Endothelial cell of umbilical vein (primary cell): Measurements from ENCODE around the gene ADAM30. TPM values are rescaled to one million over a fixed set of nuclear protein-coding genes. Genes with fewer than 3 reads are reported as not detected.

Experiments used
- BruUV-seq: library from RNA; stranded (reverse); fragments of 400-500 nt; replicated peaks from 2 replicates; lab custom pipeline; 2021; lab: Mats Ljungman, UMichigan
- CTCF ChIA-PET: fragments of 300-600, 350-600 bp; sonication (Branson Sonifier 250); formaldehyde crosslinking; loops from one replicate; lab custom pipeline; 2021; ENCODE audit warnings: antibody characterized with exemption, inconsistent platforms; lab: Charles Lee
- POLR2A ChIA-PET: fragments of 300-600, 350-600 bp; sonication (Branson Sonifier 250); formaldehyde crosslinking; loops from one replicate; lab custom pipeline; 2021; ENCODE audit warnings: antibody characterized with exemption, inconsistent platforms; lab: Charles Lee
- DNase-seq: peaks from one replicate; pipeline ENCODE4 v3.0.0-alpha.2; 2011; ENCODE audit warnings: low read depth, low spot score
- FAIRE-seq: peaks from 2 replicates; lab custom pipeline; 2011; peaks lifted over from hg19 to GRCh38; lab: Jason Lieb, UNC
- H2AFZ ChIP-seq: 2 replicates; pipeline ENCODE4 v1.6.0; 2012; ENCODE audit warnings: low read depth, low read length, control low read depth, inconsistent platforms
- H3K27ac ChIP-seq: 2 replicates; pipeline ENCODE4 v1.5.1; 2011; ENCODE audit warnings: low read depth, mild to moderate bottlenecking, control low read depth, low read length, moderate library complexity; ENCODE audit not compliant: insufficient read depth
- H3K27me3 ChIP-seq, 2 experiments: 2 replicates each; pipeline versions ENCODE4 v1.6.0 to v1.6.1; 2011; ENCODE audit warnings: low read length in 2 of 2, mixed read lengths in 1 of 2; ENCODE audit not compliant: control insufficient read depth in 2 of 2, insufficient read depth in 2 of 2
- H3K36me3 ChIP-seq, 2 experiments: 2 replicates in 1 of 2; 3 replicates in 1 of 2; pipeline ENCODE4 v1.5.1; 2011; ENCODE audit warnings: low read length in 2 of 2, mild to moderate bottlenecking in 1 of 2, moderate library complexity in 1 of 2; ENCODE audit not compliant: control insufficient read depth in 2 of 2, insufficient read depth in 2 of 2; ENCODE audit errors: extremely low read depth in 1 of 2
- H3K4me1 ChIP-seq: 3 replicates; pipeline ENCODE4 v1.5.1; 2011; ENCODE audit warnings: mild to moderate bottlenecking, low read length; ENCODE audit not compliant: control insufficient read depth, insufficient read depth; ENCODE audit errors: extremely low read depth
- H3K4me2 ChIP-seq: 2 replicates; pipeline ENCODE4 v1.6.1; 2011; ENCODE audit warnings: low read length, control low read depth, mixed read lengths; ENCODE audit not compliant: insufficient read depth
- H3K4me3 ChIP-seq, 3 experiments: fragments of 200-600 bp in 1 of 3; sonication (generic), shearing (Covaris generic) in 1 of 3; replicated peaks in 1 of 3; 2 replicates each; pipeline ENCODE4 v1.5.1; 2011 to 2016; ENCODE audit warnings: control low read depth in 3 of 3, low read length in 3 of 3, mild to moderate bottlenecking in 2 of 3, inconsistent platforms in 1 of 3, low read depth in 1 of 3, moderate library complexity in 1 of 3; ENCODE audit not compliant: insufficient read depth in 1 of 3
- H3K79me2 ChIP-seq: 2 replicates; pipeline ENCODE4 v1.6.0; 2012; ENCODE audit warnings: low read length, inconsistent platforms; ENCODE audit not compliant: control insufficient read depth, insufficient read depth
- H3K9ac ChIP-seq: replicated peaks from 2 replicates; pipeline ENCODE3; 2011; ENCODE audit warnings: low read length, control low read depth; ENCODE audit not compliant: insufficient read depth; ENCODE audit errors: extremely low read depth
- H3K9me1 ChIP-seq: replicated peaks from 3 replicates; pipeline ENCODE4 v1.6.0; 2011; ENCODE audit warnings: mild to moderate bottlenecking, low read length; ENCODE audit not compliant: control insufficient read depth, insufficient read depth; ENCODE audit errors: extremely low read depth
- H3K9me3 ChIP-seq: replicated peaks from 2 replicates; pipeline ENCODE4 v1.5.1; 2012; ENCODE audit warnings: low read length, inconsistent platforms; ENCODE audit not compliant: control insufficient read depth, insufficient read depth
- H4K20me1 ChIP-seq: replicated peaks from 2 replicates; pipeline ENCODE3; 2011; ENCODE audit warnings: mild to moderate bottlenecking, low read length; ENCODE audit not compliant: control insufficient read depth, insufficient read depth; ENCODE audit errors: extremely low read depth
- CTCF ChIP-seq, 2 donors: IDR thresholded peaks; 1 replicate in 1 of 2; 2 replicates in 1 of 2; pipeline ENCODE4 v1.5.1; 2011; ENCODE audit warnings: low read length in 2 of 2, mild to moderate bottlenecking in 2 of 2, moderate library complexity in 2 of 2, control low read depth in 1 of 2, inconsistent platforms in 1 of 2, low read depth in 1 of 2; ENCODE audit not compliant: insufficient read depth in 1 of 2; ENCODE audit errors: extremely low read depth in 1 of 2
- EZH2 ChIP-seq: IDR thresholded peaks from 2 replicates; pipeline ENCODE4 v1.6.1; 2012; ENCODE audit warnings: borderline replicate concordance, low read depth, mild to moderate bottlenecking, moderate library complexity, low read length, inconsistent platforms; ENCODE audit not compliant: severe bottlenecking
- FOS ChIP-seq: IDR thresholded peaks from 2 replicates; pipeline ENCODE4 v1.6.1; 2011; ENCODE audit warnings: mild to moderate bottlenecking, low read length, moderate library complexity, borderline replicate concordance; ENCODE audit not compliant: insufficient read depth
- GATA2 ChIP-seq: IDR thresholded peaks from 2 replicates; pipeline ENCODE4 v1.7.0; 2011; ENCODE audit warnings: low read depth, mild to moderate bottlenecking, moderate library complexity, mixed read lengths, low read length; ENCODE audit not compliant: insufficient read length, insufficient read depth
- JUN ChIP-seq: IDR thresholded peaks from 2 replicates; pipeline ENCODE4 v1.6.1; 2011; ENCODE audit warnings: borderline replicate concordance, low read depth; ENCODE audit not compliant: insufficient read length, insufficient read depth
- MYC ChIP-seq: IDR thresholded peaks from one replicate; pipeline ENCODE4 v1.6.1; 2011; ENCODE audit warnings: mild to moderate bottlenecking, low read depth, low read length
- POLR2AphosphoS5 ChIP-seq: IDR thresholded peaks from 2 replicates; pipeline ENCODE4 v1.6.1; 2012; ENCODE audit warnings: low read depth, mild to moderate bottlenecking, control low read depth, low read length, moderate library complexity; ENCODE audit not compliant: insufficient read depth
- dilution Hi-C: fragments of 300-500 bp; cut with MboI; formaldehyde crosslinking; loops from one replicate; pipeline ENCODE4 v1.15.0; 2019; ENCODE audit warnings: low sequenced_read_pairs; ENCODE audit not compliant: extremely low pct_ligation_motif_present
- intact Hi-C: fragments of 100-400 bp; cut with micrococcal nuclease; formaldehyde crosslinking; loops from one replicate; pipeline ENCODE4 v1.10.0; 2022
- polyA plus RNA-seq, 4 experiments: library from polyadenylated mRNA; depleted of rRNA in 3 of 4; stranded (reverse) in 3 of 4; unstranded in 1 of 4; fragments of >200 nt; gene quantifications; 2 replicates each; pipeline versions ENCODE4 v1.2.1 to v1.2.3, GENCODE V29; 2011 to 2012; ENCODE audit warnings: missing spikeins in 1 of 4
- total RNA-seq: library from RNA; stranded (reverse); gene quantifications from 2 replicates; pipeline ENCODE4 v1.2.3, GENCODE V29; 2021
- TF ChIP-seq, protein P1 (sequence below): IDR thresholded peaks from 2 replicates; pipeline ENCODE4 v1.6.1; 2011; ENCODE audit not compliant: insufficient read depth, insufficient read length

The ADAM30 gene
- total and polyA plus RNA-seq, 2 donors (not counting 3 experiments of a cell fraction or from before 2014, with no cell fraction given): not detected

GRCh38 chr1:119908661-119909060 lies 12.3 kb upstream of the ADAM30 start:
- Histone ChIP-seq H3K9ac (no peak overlapping the region), H3K36me3 (no peaks in the 10 kb centered on the region), H3K9me3 (no peaks in the 10 kb centered on the region), H2AFZ (no peak overlapping the region), H3K79me2 (no peaks in the 10 kb centered on the region), H3K27me3 (peaks cover 2 to 12% of the 10 kb centered on the region in 2 experiments), H3K4me1 (no peaks in the 10 kb centered on the region), H4K20me1 (no peaks in the 10 kb centered on the region), H3K4me2 (no peak overlapping the region), H3K27ac (no peak overlapping the region), H3K4me3 (no peak overlapping the region), H3K9me1 (no peaks in the 10 kb centered on the region)
- TF ChIP-seq GATA2 (no peak), FOS (no peak), JUN (no peak), EZH2 (no peak), MYC (no peak), POLR2AphosphoS5 (no peak), CTCF (IDR thresholded peaks at IDR 0.05; ENCODE audit: extremely low read depth in 1 of 2, insufficient read depth in 1 of 2, low read depth in 1 of 2, low read length in 2 of 2) (no peak)
- TF ChIP-seq, protein P1, sequence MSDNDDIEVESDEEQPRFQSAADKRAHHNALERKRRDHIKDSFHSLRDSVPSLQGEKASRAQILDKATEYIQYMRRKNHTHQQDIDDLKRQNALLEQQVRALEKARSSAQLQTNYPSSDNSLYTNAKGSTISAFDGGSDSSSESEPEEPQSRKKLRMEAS: no peak
- DNase-seq (no peak), FAIRE-seq (no peak)
- ChIA-PET CTCF (no interaction called here), POLR2A (no interaction called here)
- intact Hi-C loops: no loop called here
- no TSS peak for BruUV-seq
- dilution Hi-C loops: no loop called here
